Aorta (tissue), 5 donors: ENCODE results near the gene NF1. TPM values are rescaled to one million over a fixed set of nuclear protein-coding genes. Genes with fewer than 3 reads are reported as not detected.
"Not testable (repeated sequence)": the region's sequence is repeated elsewhere in the genome, so short reads cannot be mapped to it uniquely, and the experiment has no call there.

Experiments
- ATAC-seq: fragments of 200-7000 bp; cut with Tn5 transposase; one replicate; pipeline ENCODE4 v1.9.1; 2022; ENCODE audit warnings: moderate library complexity; ENCODE audit not compliant: low FRiP score
- DNase-seq, 2 donors: peaks; one replicate each; pipeline ENCODE4 v3.0.0-alpha.2; 2020
- H3K27ac ChIP-seq, 2 donors: one replicate each; pipeline ENCODE4 v1.5.1; 2013; ENCODE audit warnings: low read length in 2 of 2, mild to moderate bottlenecking in 2 of 2, moderate library complexity in 2 of 2, control low read depth in 1 of 2, inconsistent platforms in 1 of 2, low read depth in 1 of 2
- H3K27me3 ChIP-seq, 2 donors: one replicate each; pipeline ENCODE4 v1.6.1; 2013; ENCODE audit warnings: control low read depth in 1 of 2, low read length in 1 of 2, mild to moderate bottlenecking in 1 of 2, moderate library complexity in 1 of 2; ENCODE audit not compliant: insufficient read depth in 2 of 2, control insufficient read depth in 1 of 2
- H3K36me3 ChIP-seq, 2 donors: one replicate each; pipeline ENCODE4 v1.6.1; 2013; ENCODE audit warnings: control low read depth in 1 of 2, low read length in 1 of 2, mild to moderate bottlenecking in 1 of 2; ENCODE audit not compliant: insufficient read depth in 2 of 2, control insufficient read depth in 1 of 2
- H3K4me1 ChIP-seq, 2 donors: one replicate each; pipeline ENCODE4 v1.6.1; 2013; ENCODE audit warnings: low read length in 2 of 2, control low read depth in 1 of 2, mild to moderate bottlenecking in 1 of 2, moderate library complexity in 1 of 2; ENCODE audit not compliant: insufficient read depth in 2 of 2, control insufficient read depth in 1 of 2
- H3K4me3 ChIP-seq, 2 donors: one replicate each; pipeline ENCODE4 v1.5.1; 2013; ENCODE audit warnings: low read length in 2 of 2, control low read depth in 1 of 2, mild to moderate bottlenecking in 1 of 2
- H3K9me3 ChIP-seq: one replicate; pipeline ENCODE4 v1.6.1; 2013; ENCODE audit warnings: mild to moderate bottlenecking, low read length; ENCODE audit not compliant: control insufficient read depth
- WGBS, 2 donors: extraction: QIAGEN DNeasy Blood & Tissue Kit; methylation state at CpG; one replicate each; pipeline ENCODE4 v1.1.7; 2013; 5-methylcytosine and 5-hydroxymethylcytosine counted together
- intact Hi-C, 2 donors: fragments of 100-400 bp; cut with DNase I; formaldehyde crosslinking; loops; one replicate each; pipeline versions ENCODE4 v1.14.2 to v1.15.0; 2022
- polyA plus RNA-seq, 2 donors: library from polyadenylated mRNA; stranded (reverse); fragments of 200-250 nt; gene quantifications; one replicate each; pipeline ENCODE4 v1.2.3, GENCODE V29; 2013
- total RNA-seq, 2 donors: library from RNA; stranded (reverse); fragmentation: NEBNext Ultra II Directional; extraction: Animal tissue kit (Norgen Biotek cat#: 25700); gene quantifications; one replicate each; pipeline ENCODE4 v1.2.1, GENCODE V29; 2021
- donor health status: healthy with polysubstance abuse.
- donor health status: Bipolar disorder and iron deficiency.
- donor health status: DM: no; HTN: no; CAD: no.
- donor health status: DM: no; HTN: no; CAD: no.
- donor health status: DM: yes; HTN: yes; CAD: no.

NF1 gene
- total and polyA plus RNA-seq, 4 donors: 4.1 to 93.9 (median 45.0) TPM

DNA sequence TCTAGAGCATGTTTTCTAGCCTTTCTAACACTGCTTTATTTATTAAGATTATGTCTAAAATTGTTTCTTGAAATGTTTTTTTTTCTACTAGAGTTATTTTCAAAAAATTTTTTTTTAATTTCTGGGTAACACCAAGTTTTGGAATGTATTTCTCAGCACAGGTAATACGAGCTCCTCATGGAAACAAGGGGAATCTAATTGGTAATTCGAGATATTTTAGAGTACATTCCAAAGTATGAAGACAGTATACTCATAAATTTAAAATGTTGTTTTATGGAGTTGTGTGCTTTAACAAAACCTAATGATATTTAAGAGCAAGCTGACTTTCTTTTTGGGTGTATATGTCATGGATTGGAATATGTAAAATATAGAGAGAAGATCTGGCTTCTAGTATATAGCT is 159.9 kb downstream of the NF1 start:
- Histone ChIP-seq H3K27ac (no peak overlapping the region), H3K9me3 (no peaks in the 10 kb centered on the region), H3K4me3 (no peak overlapping the region), H3K36me3 (no peaks in the 10 kb centered on the region), H3K27me3 (no peaks in the 10 kb centered on the region), H3K4me1 (no peaks in the 10 kb centered on the region)
- WGBS, 2 donors: 90 to 92% methylated on average over 2 of the region's 2 CpGs
- ATAC-seq: no peak
- no peak for DNase-seq
- intact Hi-C loops: no loop called here

DNA sequence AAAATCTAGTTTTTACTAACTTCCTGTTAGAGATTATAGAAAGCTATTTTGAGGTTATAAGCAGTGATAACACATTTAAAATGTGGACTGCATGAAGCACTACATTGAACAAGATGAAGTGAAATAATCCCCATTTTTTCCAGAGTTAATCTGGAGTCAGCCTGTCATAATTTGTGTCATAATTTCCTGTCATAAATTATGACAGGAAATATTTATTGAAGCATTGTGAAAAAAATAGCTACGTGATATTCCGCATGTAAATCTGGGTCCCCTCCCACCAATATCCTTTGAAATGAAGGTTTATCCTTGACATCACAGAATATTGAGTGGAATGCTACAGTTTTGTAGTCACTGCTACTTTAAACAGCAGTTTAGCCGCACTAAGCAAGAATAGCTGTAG is 162.2 kb downstream of the NF1 start:
- Histone ChIP-seq H3K36me3 (no peaks in the 10 kb centered on the region), H3K4me1 (no peaks in the 10 kb centered on the region), H3K4me3 (no peak overlapping the region), H3K9me3 (no peaks in the 10 kb centered on the region), H3K27me3 (no peaks in the 10 kb centered on the region), H3K27ac (no peak overlapping the region)
- 66 to 68% methylated on average over 3 of the region's 3 CpGs for WGBS, 2 donors
- no peak for DNase-seq
- intact Hi-C loops: no loop called here
- ATAC-seq: no peak

DNA sequence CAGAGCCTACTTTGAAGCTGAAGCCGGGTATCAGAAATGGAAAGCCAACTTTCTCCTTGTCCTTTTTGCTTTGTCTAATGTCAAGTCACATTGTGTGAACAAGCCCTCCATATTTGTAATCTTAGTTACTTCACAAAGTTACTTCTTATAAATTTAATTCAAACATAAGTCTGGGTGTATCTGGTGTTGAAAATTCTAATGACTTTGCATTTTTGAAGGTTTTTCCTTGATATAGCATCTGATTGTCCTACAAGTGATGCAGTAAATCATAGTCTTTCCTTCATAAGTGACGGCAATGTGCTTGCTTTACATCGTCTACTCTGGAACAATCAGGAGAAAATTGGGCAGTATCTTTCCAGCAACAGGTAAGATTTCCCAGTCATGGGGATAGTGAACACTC is 165.4 kb downstream of the NF1 start:
- H3K27ac ChIP-seq: no peak overlapping the region
- no peaks in the 10 kb centered on the region for H3K36me3 ChIP-seq
- H3K4me3 ChIP-seq: no peak overlapping the region
- intact Hi-C loops: no loop called here
- DNase-seq: no peak
- 88% methylated on average over 3 of the region's 3 CpGs for WGBS, 2 donors
- no peaks in the 10 kb centered on the region for H3K27me3 ChIP-seq
- no peaks in the 10 kb centered on the region for H3K9me3 ChIP-seq
- H3K4me1 ChIP-seq: no peaks in the 10 kb centered on the region
- no peak for ATAC-seq

DNA sequence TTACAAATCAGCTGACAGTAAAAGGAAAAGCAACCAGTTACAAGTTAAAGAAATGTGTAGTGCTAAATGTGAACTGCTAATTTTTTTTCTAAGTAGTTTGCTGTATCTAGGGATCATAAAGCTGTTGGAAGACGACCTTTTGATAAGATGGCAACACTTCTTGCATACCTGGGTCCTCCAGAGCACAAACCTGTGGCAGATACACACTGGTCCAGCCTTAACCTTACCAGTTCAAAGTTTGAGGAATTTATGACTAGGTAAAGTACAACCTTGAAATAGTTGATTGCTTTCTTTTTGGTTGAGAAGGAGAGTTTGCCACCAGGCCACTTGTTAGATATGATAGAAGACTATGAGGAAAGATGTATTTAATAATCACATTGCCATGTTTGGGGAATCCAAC is 166.8 kb downstream of the NF1 start:
- Histone ChIP-seq H3K27me3 (no peaks in the 10 kb centered on the region), H3K27ac (no peak overlapping the region), H3K4me3 (no peak overlapping the region), H3K36me3 (peaks cover 0 to 3% of the 10 kb centered on the region in 2 donors), H3K9me3 (no peaks in the 10 kb centered on the region), H3K4me1 (no peaks in the 10 kb centered on the region)
- ATAC-seq (no peak), DNase-seq (no peak)
- WGBS, 2 donors: 64 to 68% methylated on average over 1 of the region's 1 CpG
- intact Hi-C loops: no loop called here

DNA sequence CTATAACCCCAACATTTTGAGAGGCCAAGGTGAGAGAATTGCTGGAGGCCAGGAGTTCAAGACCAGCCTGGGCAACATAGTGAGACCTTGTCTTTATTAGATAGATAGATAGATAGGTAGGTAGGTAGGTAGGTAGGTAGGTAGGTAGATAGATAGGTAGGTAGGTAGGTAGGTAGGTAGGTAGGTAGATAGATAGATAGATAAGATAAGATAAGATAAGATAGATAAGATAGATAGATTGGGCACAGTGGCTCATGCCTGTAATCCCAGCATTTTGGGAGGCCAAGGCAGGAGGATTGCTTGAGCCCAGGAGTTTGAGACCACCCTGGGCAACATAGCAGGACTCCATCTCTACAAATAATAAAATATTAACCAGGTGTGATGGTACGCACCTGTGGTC is 168.1 kb downstream of the NF1 start:
- 95 to 96% methylated on average over 1 of the region's 1 CpG for WGBS, 2 donors
- H3K36me3 ChIP-seq, H3K9me3 ChIP-seq, H3K4me3 ChIP-seq, H3K27me3 ChIP-seq, ATAC-seq, H3K4me1 ChIP-seq, H3K27ac ChIP-seq, intact Hi-C loops, DNase-seq: not testable (repeated sequence)

DNA sequence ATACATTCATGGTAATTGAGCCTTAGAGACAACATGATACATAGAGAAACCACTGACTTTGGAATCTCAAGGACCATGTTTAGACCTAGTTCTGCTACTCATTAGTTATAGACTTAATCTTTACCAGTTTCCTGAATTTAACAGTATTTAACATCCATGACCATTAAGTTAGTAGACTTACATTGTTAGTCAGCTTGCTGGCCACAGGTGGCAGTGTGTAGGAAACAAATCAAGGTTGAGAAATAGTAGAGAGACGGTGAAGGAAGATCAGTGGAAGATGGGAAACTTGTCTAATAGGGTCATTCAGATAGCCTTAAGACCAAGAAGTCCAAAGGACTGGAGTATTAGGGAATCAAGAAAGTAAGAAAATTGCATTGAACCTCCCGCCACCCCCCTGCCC is 171.3 kb downstream of the NF1 start:
- Histone ChIP-seq H3K4me1 (no peaks in the 10 kb centered on the region), H3K36me3 (peaks cover 0 to 3% of the 10 kb centered on the region in 2 donors), H3K9me3 (no peaks in the 10 kb centered on the region), H3K27ac (no peak overlapping the region), H3K4me3 (no peak overlapping the region), H3K27me3 (no peaks in the 10 kb centered on the region)
- no peak for ATAC-seq
- no peak for DNase-seq
- 94 to 96% methylated on average over 2 of the region's 2 CpGs for WGBS, 2 donors
- intact Hi-C loops: no loop called here

DNA sequence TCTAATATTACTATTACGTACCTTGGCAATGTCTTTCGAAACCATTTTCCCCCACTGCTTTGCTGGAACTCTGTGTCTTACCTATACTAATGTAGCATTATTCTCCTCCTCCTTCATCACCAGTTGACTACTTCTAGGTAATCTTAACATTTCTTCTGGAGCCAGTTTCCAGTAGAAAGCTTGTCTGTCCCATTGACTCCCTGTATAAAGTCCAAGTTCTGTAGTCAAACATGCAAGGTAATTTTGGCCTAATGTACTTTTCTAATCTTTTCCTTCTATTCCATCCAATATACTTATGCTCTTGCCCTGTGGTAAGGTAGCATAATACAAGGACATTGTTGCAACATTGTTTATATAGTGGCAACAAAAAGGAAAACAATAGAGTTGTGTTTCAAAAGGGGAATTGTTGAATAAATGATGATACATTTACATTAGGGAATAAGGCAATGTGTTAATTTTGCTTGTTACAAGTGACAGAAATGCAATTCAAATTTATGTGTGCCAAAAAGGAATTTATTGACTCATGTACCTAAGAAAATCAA is 174.3 kb downstream of the NF1 start:
- peaks cover 0 to 3% of the 10 kb centered on the region in 2 donors for H3K36me3 ChIP-seq
- intact Hi-C loops: no loop called here
- no peak for DNase-seq

DNA sequence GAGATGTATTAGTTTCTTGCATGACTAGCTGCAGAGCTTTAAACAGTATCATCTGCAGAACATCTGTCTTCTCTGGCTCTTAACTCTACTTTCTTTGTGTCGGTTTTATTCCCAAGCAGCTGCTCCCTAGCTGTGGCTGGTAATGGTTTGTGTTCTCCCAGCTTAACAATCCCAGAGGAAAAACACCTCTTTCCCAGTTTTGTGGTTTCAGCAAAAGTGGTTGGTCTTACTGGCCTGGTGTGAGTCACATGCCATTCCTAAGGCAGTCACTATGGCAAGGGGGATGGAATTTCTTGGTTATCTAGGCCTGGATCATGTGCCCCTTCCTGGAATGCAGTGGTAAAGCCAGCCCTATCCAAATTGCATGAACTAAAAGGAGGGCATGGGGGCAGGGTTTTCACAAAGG is 174.8 kb downstream of the NF1 start:
- H3K27me3 ChIP-seq: no peaks in the 10 kb centered on the region
- ATAC-seq (peak; percentile 77), DNase-seq (peak in 1 of 2 donors; percentile 59)
- peaks cover 0 to 3% of the 10 kb centered on the region in 2 donors for H3K36me3 ChIP-seq
- no peaks in the 10 kb centered on the region for H3K9me3 ChIP-seq
- 6 to 13% methylated on average over 1 of the region's 1 CpG for WGBS, 2 donors
- intact Hi-C loops: no loop called here
- peak overlapping the region in 1 of 2 donors; percentile 62 for H3K27ac ChIP-seq
- H3K4me3 ChIP-seq: no peak overlapping the region
- no peaks in the 10 kb centered on the region for H3K4me1 ChIP-seq

More for the DNA sequence above, 174.3 kb downstream of the NF1 start:
- Histone ChIP-seq H3K4me1 (no peaks in the 10 kb centered on the region), H3K4me3 (no peak overlapping the region), H3K9me3 (no peaks in the 10 kb centered on the region), H3K27me3 (no peaks in the 10 kb centered on the region), H3K27ac (no peak overlapping the region)
- ATAC-seq: no peak
- 95 to 99% methylated on average over 2 of the region's 2 CpGs for WGBS, 2 donors

DNA sequence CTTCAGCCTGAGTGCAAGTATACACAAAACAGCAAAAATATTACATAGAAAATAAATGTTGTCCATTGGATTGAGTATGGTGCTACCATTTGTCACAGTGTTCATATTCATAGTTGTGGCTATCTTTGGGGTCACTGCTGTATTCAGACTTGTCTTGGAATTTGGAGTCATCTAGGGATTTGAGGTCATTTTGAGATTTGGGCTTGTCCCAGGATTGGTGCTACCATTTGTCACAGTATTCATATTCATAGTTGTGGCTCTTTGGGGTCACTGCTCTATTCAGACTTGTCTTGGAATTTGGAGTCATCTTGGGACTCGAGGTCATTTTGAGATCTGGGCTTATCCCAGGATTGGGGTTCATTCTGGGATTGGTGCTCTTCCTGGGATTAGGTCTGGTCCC is 177.5 kb downstream of the NF1 start:
- intact Hi-C loops: no loop called here
- H3K4me1 ChIP-seq: no peaks in the 10 kb centered on the region
- ATAC-seq: no peak
- WGBS, 2 donors: 97% methylated on average over 1 of the region's 1 CpG
- H3K9me3 ChIP-seq: no peaks in the 10 kb centered on the region
- H3K36me3 ChIP-seq: peaks cover 2 to 4% of the 10 kb centered on the region in 2 donors
- no peaks in the 10 kb centered on the region for H3K27me3 ChIP-seq
- no peak for DNase-seq
- no peak overlapping the region for H3K4me3 ChIP-seq
- no peak overlapping the region for H3K27ac ChIP-seq
